GM18499 (cell line): ENCODE data around the gene MEGF11.
"Not testable (repeated sequence)": the region's sequence is repeated elsewhere in the genome, so short reads cannot be mapped to it uniquely, and the experiment has no call there.

ENCODE experiments used
- ATAC-seq: cut with Tn5 transposase; IDR thresholded peaks from one replicate; pipeline ENCODE4 v1.9.1; 2021; ENCODE audit warnings: moderate number of reproducible peaks; ENCODE audit not compliant: insufficient read depth, unreplicated experiment

Gene MEGF11

GRCh38 chr15:66021496-66022162, 231.9 kb downstream of the MEGF11 start:
- ATAC-seq = no peak

GRCh38 chr15:66019826-66020398, 233.6 kb downstream of the MEGF11 start:
- ATAC-seq = no peak

GRCh38 chr15:66019368-66019767, 234.2 kb downstream of the MEGF11 start:
- no peak for ATAC-seq

GRCh38 chr15:66018488-66018797, 235.1 kb downstream of the MEGF11 start:
- ATAC-seq = no peak

- ATAC-seq = no peak
These were observed 235.6 kb downstream of the MEGF11 start for GRCh38 chr15:66017792-66018487.

- no peak for ATAC-seq
These were observed 236.6 kb downstream of the MEGF11 start for GRCh38 chr15:66017000-66017399.

GRCh38 chr15:66016199-66016598, 237.4 kb downstream of the MEGF11 start:
- no peak for ATAC-seq

- no peak for ATAC-seq
These were observed 238.8 kb downstream of the MEGF11 start for GRCh38 chr15:66014635-66015182.

- no peak for ATAC-seq
These were observed 239.5 kb downstream of the MEGF11 start for GRCh38 chr15:66014022-66014421.

- no peak for ATAC-seq
These were observed 244.5 kb downstream of the MEGF11 start for GRCh38 chr15:66008940-66009562.

GRCh38 chr15:66007663-66008262, 245.8 kb downstream of the MEGF11 start:
- no peak for ATAC-seq

- no peak for ATAC-seq
These were observed 246.6 kb downstream of the MEGF11 start for GRCh38 chr15:66006986-66007385.

- ATAC-seq = no peak
These were observed 248.8 kb downstream of the MEGF11 start for GRCh38 chr15:66004618-66005262.

- not testable (repeated sequence) for ATAC-seq
These were observed 250.4 kb downstream of the MEGF11 start for GRCh38 chr15:66003129-66003528.

GRCh38 chr15:66001717-66002426, 251.7 kb downstream of the MEGF11 start:
- ATAC-seq = no peak

GRCh38 chr15:66001042-66001441, 252.5 kb downstream of the MEGF11 start:
- ATAC-seq = no peak

- ATAC-seq = no peak
These were observed 255.1 kb downstream of the MEGF11 start for GRCh38 chr15:65998486-65998885.

GRCh38 chr15:65996901-65997300, 256.6 kb downstream of the MEGF11 start:
- no peak for ATAC-seq

- no peak for ATAC-seq
These were observed 258.7 kb downstream of the MEGF11 start for GRCh38 chr15:65994832-65995231.

- no peak for ATAC-seq
These were observed 259.8 kb downstream of the MEGF11 start for GRCh38 chr15:65993762-65994161.
